HG03045 (cell line): ENCODE data around the gene AKR7A3.
A peak's percentile ranks its signal among the peaks of the same experiment; 100 is the strongest.
"Not testable (repeated sequence)": the region's sequence is repeated elsewhere in the genome, so short reads cannot be mapped to it uniquely, and the experiment has no call there.

Source experiments
- ATAC-seq: cut with Tn5 transposase; IDR thresholded peaks from one replicate; pipeline ENCODE4 v1.9.1; 2021; ENCODE audit warnings: mild to moderate bottlenecking, moderate library complexity; ENCODE audit not compliant: unreplicated experiment

Gene AKR7A3

GRCh38 chr1:19319196-19319595 is 30.6 kb upstream of the AKR7A3 start:
- no peak for ATAC-seq

- no peak for ATAC-seq
These were observed 28.7 kb upstream of the AKR7A3 start for GRCh38 chr1:19317126-19317910.

- ATAC-seq: no peak
These were observed 27.0 kb upstream of the AKR7A3 start for GRCh38 chr1:19315378-19316198.

- ATAC-seq: no peak
These were observed 25.7 kb upstream of the AKR7A3 start for GRCh38 chr1:19313961-19314882.

- no peak for ATAC-seq
These were observed 25.0 kb upstream of the AKR7A3 start for GRCh38 chr1:19313636-19313959.

- ATAC-seq: peak; percentile 14
These were observed 24.4 kb upstream of the AKR7A3 start for GRCh38 chr1:19312782-19313635.

GRCh38 chr1:19311931-19312781 is 23.6 kb upstream of the AKR7A3 start, which contains the start of the genes AKR7A2 and SLC66A1:
Gene AKR7A2, minus strand, starts transcription at chr1:19312144. Its CDS starts 20 bp downstream, at chr1:19312124.
Gene SLC66A1, plus strand, starts transcription at chr1:19312326. Its CDS starts 5,352 bp downstream, at chr1:19317678.
- peak; percentile 75 for ATAC-seq

GRCh38 chr1:19311503-19311930 is 22.9 kb upstream of the AKR7A3 start:
- peak; percentile 3 for ATAC-seq

GRCh38 chr1:19310720-19311502 is 22.3 kb upstream of the AKR7A3 start:
- no peak for ATAC-seq

GRCh38 chr1:19310061-19310460 is 21.5 kb upstream of the AKR7A3 start:
- no peak for ATAC-seq

- no peak for ATAC-seq
These were observed 20.7 kb upstream of the AKR7A3 start for GRCh38 chr1:19309123-19309813.

- ATAC-seq: no peak
These were observed 19.9 kb upstream of the AKR7A3 start for GRCh38 chr1:19308509-19308907.

GRCh38 chr1:19307794-19308508 is 19.4 kb upstream of the AKR7A3 start:
- no peak for ATAC-seq

- no peak for ATAC-seq
These were observed 18.4 kb upstream of the AKR7A3 start for GRCh38 chr1:19306941-19307340.

- ATAC-seq: no peak
These were observed 17.3 kb upstream of the AKR7A3 start for GRCh38 chr1:19305880-19306279.

- not testable (repeated sequence) for ATAC-seq
These were observed 15.5 kb upstream of the AKR7A3 start for GRCh38 chr1:19304081-19304480.

- no peak for ATAC-seq
These were observed 11.6 kb upstream of the AKR7A3 start for GRCh38 chr1:19300211-19300610.
